ENCODE measurements around the gene CARD18. TPM values are rescaled to one million over a fixed set of nuclear protein-coding genes. Genes with fewer than 3 reads are reported as not detected.

Gene CARD18
- total and polyA plus RNA-seq, 4 donors: not detected

DNA sequence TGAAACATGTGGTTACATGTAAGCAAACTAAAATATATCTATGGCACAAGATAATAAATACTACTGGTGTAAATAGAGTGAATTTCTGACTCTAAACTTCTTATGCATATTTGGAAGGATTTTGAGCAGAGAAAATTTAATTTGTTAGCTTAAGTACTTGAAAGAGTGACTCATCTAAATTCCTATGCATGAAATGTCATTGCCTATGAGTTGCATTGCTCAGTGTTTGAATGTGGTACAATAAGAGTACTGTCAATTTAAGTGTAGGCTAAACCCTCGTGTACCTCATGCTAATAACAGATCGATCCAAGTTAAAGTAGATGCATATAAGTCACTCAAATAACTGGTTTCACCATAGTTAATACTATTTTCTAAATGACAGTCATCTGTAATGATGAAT is 5.3 kb upstream of the CARD18 start:
- no peak for DNase-seq (ENCODE audit: low read depth in 4 of 6, low spot score in 6 of 6)
- no peaks in the 10 kb centered on the region for H3K36me3 ChIP-seq (ENCODE audit: control insufficient read depth, insufficient read depth, low read length)
- no CpG with 5 or more reads among the region's 2 CpGs for WGBS (ENCODE audit: insufficient coverage)
- no peaks in the 10 kb centered on the region for H3K4me1 ChIP-seq (ENCODE audit: control insufficient read depth, insufficient read depth, low read length)
- no peak overlapping the region for H3K27ac ChIP-seq (ENCODE audit: low read depth, low read length)
- H3K4me3 ChIP-seq (ENCODE audit: low read depth, low read length): no peak overlapping the region
- no peaks in the 10 kb centered on the region for H3K9me3 ChIP-seq (ENCODE audit: control insufficient read depth, insufficient read depth, low read length)
- no peaks in the 10 kb centered on the region for H3K27me3 ChIP-seq (ENCODE audit: control insufficient read depth, insufficient read depth, low read length)

DNA sequence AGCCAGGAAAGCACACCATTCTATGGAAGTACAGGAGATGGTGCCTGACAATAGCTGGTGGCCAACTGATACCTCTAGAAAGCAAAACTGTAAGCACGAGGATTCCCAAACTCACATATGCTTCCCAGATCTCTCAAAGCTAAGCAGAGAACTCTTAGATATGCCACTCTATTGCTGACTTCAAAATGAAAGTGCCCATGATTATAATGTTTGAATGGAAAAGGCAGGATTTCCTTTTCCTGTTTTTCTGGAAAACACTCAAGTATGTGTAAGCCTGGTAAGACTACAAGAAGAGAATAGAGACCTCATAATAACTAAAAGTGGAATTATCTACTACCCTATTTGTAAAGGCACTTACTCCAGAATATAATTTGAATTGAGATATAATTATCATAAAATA is 2.6 kb upstream of the CARD18 start:
- Histone ChIP-seq H3K9me3 (ENCODE audit: control insufficient read depth, insufficient read depth, low read length) (no peaks in the 10 kb centered on the region), H3K27ac (ENCODE audit: low read depth, low read length) (no peak overlapping the region), H3K4me3 (ENCODE audit: low read depth, low read length) (no peak overlapping the region), H3K36me3 (ENCODE audit: control insufficient read depth, insufficient read depth, low read length) (no peaks in the 10 kb centered on the region), H3K27me3 (ENCODE audit: control insufficient read depth, insufficient read depth, low read length) (no peaks in the 10 kb centered on the region), H3K4me1 (ENCODE audit: control insufficient read depth, insufficient read depth, low read length) (no peaks in the 10 kb centered on the region)
- DNase-seq (ENCODE audit: low read depth in 4 of 6, low spot score in 6 of 6): no peak
- WGBS (ENCODE audit: insufficient coverage): no CpG with 5 or more reads among the region's 1 CpG

DNA sequence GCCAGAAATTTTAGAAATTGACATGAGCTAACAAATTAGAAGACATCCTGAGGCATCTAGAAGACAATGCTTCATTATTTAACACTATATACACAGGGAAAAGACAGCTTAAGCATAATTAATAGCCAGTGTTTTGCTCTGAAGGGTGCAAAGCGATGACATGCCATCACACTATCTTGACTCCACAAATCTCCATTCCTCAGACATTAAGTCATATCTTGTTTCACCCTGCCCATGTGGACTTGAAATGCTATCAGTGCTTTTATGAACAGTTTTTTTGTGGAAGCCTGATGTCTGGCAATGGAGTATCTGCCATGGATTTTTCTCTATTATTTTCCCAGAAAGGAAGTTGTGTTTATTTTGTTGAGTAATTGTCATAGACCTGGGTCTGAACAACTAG is 2.3 kb downstream of the CARD18 start:
- Histone ChIP-seq H3K27ac (ENCODE audit: low read depth, low read length) (no peak overlapping the region), H3K9me3 (ENCODE audit: control insufficient read depth, insufficient read depth, low read length) (no peaks in the 10 kb centered on the region), H3K4me3 (ENCODE audit: low read depth, low read length) (no peak overlapping the region), H3K36me3 (ENCODE audit: control insufficient read depth, insufficient read depth, low read length) (no peaks in the 10 kb centered on the region), H3K4me1 (ENCODE audit: control insufficient read depth, insufficient read depth, low read length) (no peaks in the 10 kb centered on the region), H3K27me3 (ENCODE audit: control insufficient read depth, insufficient read depth, low read length) (no peaks in the 10 kb centered on the region)
- WGBS (ENCODE audit: insufficient coverage): no CpG with 5 or more reads among the region's 1 CpG
- no peak for DNase-seq (ENCODE audit: low read depth in 4 of 6, low spot score in 6 of 6)

DNA sequence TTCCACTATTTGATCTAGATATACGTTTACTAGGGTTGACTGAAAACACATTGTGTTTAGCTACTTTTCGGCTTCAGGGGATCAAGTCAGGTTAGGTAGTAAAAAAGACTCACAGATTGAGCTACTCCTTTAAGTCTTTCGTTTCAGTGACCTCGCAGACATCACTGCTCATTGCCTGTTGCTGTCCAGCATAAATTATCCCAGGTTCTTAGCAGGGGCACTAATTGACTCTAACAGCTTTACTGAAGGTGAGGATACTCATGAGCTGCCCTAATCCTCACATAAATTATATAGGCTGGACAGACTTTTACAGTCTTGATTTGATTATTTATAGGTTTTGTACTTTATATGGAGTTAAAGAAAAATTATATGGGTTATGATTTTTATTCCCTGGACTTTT is 3.7 kb downstream of the CARD18 start:
- Histone ChIP-seq H3K36me3 (ENCODE audit: control insufficient read depth, insufficient read depth, low read length) (no peaks in the 10 kb centered on the region), H3K9me3 (ENCODE audit: control insufficient read depth, insufficient read depth, low read length) (peaks cover 2% of the 10 kb centered on the region), H3K4me1 (ENCODE audit: control insufficient read depth, insufficient read depth, low read length) (no peaks in the 10 kb centered on the region), H3K4me3 (ENCODE audit: low read depth, low read length) (no peak overlapping the region), H3K27ac (ENCODE audit: low read depth, low read length) (no peak overlapping the region), H3K27me3 (ENCODE audit: control insufficient read depth, insufficient read depth, low read length) (no peaks in the 10 kb centered on the region)
- 91% methylated on average over 4 of the region's 4 CpGs for WGBS (ENCODE audit: insufficient coverage)
- DNase-seq (ENCODE audit: low read depth in 4 of 6, low spot score in 6 of 6): no peak

DNA sequence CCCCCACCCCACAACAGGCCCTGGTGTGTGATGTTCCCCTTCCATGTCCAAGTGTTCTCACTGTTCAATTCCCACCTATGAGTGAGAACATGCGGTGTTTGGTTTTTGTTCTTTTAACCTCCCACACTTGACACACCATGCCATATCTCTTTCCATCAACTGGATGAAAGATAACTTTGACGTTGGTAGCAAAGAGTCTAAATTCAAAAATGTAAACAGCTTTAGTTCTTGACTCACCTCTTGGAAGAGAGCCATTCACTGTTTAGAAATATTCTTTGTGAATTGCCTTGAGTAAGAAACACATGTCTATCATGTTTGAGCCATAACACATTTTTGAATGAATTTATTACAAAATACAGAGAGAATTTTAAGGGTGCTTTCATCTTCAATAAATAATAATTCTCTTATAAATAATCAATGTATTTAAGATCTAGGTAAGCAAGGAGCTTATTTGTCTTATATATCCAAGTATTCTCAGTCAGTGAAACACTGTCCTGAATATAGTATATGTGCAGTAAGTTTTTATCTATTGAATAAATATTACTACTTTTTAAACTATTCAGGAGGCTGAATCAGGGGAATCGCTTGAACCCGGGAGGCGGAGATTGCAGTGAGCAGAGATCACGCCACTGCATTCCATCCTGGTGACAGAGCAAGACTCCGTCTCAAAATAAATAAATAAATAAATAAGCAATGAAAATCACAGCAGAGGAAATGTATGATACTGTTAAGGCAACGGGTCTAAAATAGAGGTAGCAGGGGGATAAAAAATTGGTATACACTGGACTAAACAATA is 6.7 kb downstream of the CARD18 start:
- Histone ChIP-seq H3K9me3 (ENCODE audit: control insufficient read depth, insufficient read depth, low read length) (peaks cover 2% of the 10 kb centered on the region), H3K27ac (ENCODE audit: low read depth, low read length) (no peak overlapping the region), H3K27me3 (ENCODE audit: control insufficient read depth, insufficient read depth, low read length) (no peaks in the 10 kb centered on the region), H3K4me1 (ENCODE audit: control insufficient read depth, insufficient read depth, low read length) (no peaks in the 10 kb centered on the region), H3K4me3 (ENCODE audit: low read depth, low read length) (no peak overlapping the region), H3K36me3 (ENCODE audit: control insufficient read depth, insufficient read depth, low read length) (no peaks in the 10 kb centered on the region)
- no peak for DNase-seq (ENCODE audit: low read depth in 4 of 6, low spot score in 6 of 6)
- no CpG with 5 or more reads among the region's 8 CpGs for WGBS (ENCODE audit: insufficient coverage)

DNA sequence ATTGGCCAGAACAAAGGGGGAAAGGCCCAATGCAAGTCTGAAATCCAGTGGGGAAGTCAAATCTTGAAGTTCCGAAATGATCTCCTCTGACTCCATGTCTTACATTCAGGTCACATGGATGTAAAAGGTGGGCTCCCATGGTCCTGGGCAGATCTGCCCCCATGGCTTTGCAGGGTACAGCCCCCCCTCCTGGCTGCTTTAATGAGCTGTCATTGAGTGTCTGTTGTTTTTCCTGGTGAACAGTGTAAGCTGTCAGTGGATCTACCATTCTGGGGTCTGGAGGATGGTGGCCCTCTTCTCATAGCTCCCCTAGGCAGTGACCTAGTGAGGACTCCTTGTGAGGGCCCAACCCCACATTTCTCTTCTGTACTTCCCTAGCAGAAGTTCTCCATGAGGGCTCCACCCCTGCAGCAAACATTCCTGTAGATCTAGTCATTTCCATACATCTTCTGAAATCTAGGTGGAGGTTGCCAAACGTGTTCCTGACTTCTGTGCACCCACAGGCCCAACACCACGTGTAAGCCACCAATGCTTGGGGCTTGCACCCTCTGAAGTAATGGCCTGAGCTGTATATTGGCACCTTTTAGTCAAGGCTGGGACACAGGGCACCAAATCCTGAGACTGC is 9.3 kb downstream of the CARD18 start:
- Histone ChIP-seq H3K27me3 (ENCODE audit: control insufficient read depth, insufficient read depth, low read length) (no peaks in the 10 kb centered on the region), H3K9me3 (ENCODE audit: control insufficient read depth, insufficient read depth, low read length) (peaks cover 2% of the 10 kb centered on the region), H3K27ac (ENCODE audit: low read depth, low read length) (no peak overlapping the region), H3K4me1 (ENCODE audit: control insufficient read depth, insufficient read depth, low read length) (no peaks in the 10 kb centered on the region), H3K36me3 (ENCODE audit: control insufficient read depth, insufficient read depth, low read length) (no peaks in the 10 kb centered on the region), H3K4me3 (ENCODE audit: low read depth, low read length) (no peak overlapping the region)
- DNase-seq (ENCODE audit: low read depth in 4 of 6, low spot score in 6 of 6): no peak
- 81% methylated on average over 3 of the region's 3 CpGs for WGBS (ENCODE audit: insufficient coverage)

DNA sequence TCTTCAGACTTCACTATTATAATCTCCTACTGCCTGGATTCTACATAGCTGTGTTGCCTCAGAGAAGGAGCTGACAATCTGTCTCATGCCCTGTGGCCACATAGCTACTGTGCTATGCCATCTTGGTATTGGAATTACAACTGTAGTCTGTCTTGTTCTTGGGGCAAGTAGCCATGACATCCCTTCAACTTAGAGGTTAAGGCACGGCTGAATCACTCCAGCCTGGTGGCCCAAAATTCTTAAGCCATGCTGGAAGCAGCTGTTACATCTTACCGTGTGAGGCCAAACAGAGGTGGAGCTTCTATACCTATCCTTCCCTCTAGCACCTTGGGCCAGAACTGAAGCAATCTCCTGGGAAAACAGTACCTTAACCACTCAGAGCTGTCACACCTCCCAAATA is 14.8 kb downstream of the CARD18 start:
- DNase-seq (ENCODE audit: low read depth in 4 of 6, low spot score in 6 of 6): no peak
- H3K4me1 ChIP-seq (ENCODE audit: control insufficient read depth, insufficient read depth, low read length): no peaks in the 10 kb centered on the region
- no peak overlapping the region for H3K27ac ChIP-seq (ENCODE audit: low read depth, low read length)
- H3K36me3 ChIP-seq (ENCODE audit: control insufficient read depth, insufficient read depth, low read length): no peaks in the 10 kb centered on the region
- no peak overlapping the region for H3K4me3 ChIP-seq (ENCODE audit: low read depth, low read length)
- no peaks in the 10 kb centered on the region for H3K27me3 ChIP-seq (ENCODE audit: control insufficient read depth, insufficient read depth, low read length)
- WGBS (ENCODE audit: insufficient coverage): 86% methylated on average over 2 of the region's 2 CpGs
- H3K9me3 ChIP-seq (ENCODE audit: control insufficient read depth, insufficient read depth, low read length): no peaks in the 10 kb centered on the region

DNA sequence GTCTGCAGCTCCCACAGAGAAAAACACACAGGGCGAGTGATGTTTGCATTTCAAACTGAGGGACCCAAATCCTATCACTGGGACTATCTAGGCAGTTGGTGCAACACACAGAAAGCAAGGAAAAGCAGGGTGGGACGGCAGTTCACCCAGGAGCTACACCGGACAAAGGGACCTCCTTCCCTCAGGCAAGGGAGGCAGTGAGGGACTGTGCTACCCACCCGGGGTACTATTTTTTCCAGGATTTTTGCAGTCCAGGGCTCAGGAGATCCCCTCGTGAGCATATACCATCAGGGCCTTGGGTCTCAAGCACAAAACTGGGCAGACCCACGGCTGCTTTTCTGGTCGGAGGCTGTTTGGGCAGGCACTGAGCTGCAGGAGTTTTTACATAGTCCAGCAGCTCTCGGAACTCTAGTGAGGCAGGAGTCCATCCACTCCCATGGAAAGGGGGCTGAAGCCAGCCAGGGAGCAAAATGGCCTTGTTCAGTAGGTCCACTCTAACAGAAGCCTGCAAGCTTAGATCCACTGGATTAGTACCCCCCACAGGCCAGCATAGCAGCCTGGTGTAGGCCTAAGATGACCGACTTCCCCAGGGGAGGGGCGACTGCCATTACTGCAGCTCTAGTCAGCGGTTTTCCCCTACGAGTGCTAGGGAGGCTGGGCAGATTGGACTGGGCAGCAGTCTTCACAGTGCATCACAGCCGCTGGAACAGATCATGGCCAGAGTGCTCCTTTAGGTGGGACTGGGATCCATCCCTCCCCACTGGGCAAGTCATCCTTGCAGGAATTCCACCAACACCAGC is 28.2 kb downstream of the CARD18 start:
- no peak overlapping the region for H3K4me3 ChIP-seq (ENCODE audit: low read depth, low read length)
- DNase-seq (ENCODE audit: low read depth in 4 of 6, low spot score in 6 of 6): no peak
- no peaks in the 10 kb centered on the region for H3K36me3 ChIP-seq (ENCODE audit: control insufficient read depth, insufficient read depth, low read length)
- H3K27ac ChIP-seq (ENCODE audit: low read depth, low read length): no peak overlapping the region
- H3K27me3 ChIP-seq (ENCODE audit: control insufficient read depth, insufficient read depth, low read length): no peaks in the 10 kb centered on the region
- WGBS (ENCODE audit: insufficient coverage): 89% methylated on average over 13 of the region's 13 CpGs
- no peaks in the 10 kb centered on the region for H3K4me1 ChIP-seq (ENCODE audit: control insufficient read depth, insufficient read depth, low read length)
- H3K9me3 ChIP-seq (ENCODE audit: control insufficient read depth, insufficient read depth, low read length): no peaks in the 10 kb centered on the region

DNA sequence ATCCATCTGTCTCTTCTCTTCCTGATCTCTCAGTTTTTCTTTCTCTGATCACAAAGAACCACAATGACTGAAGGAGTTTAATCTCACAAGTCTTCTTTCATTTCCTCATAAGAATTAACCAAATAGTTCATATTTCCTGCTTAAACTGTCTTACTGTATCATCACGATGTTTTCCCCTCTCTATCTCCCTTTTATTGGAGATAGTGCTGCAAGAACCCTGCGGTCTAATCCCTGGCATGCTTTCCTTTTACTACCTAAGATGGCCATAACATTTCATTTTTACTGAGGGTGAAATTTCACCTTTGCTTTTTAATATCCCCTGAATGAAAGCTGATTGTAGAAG is 28.9 kb downstream of the CARD18 start:
- no peaks in the 10 kb centered on the region for H3K27me3 ChIP-seq (ENCODE audit: control insufficient read depth, insufficient read depth, low read length)
- no peaks in the 10 kb centered on the region for H3K9me3 ChIP-seq (ENCODE audit: control insufficient read depth, insufficient read depth, low read length)
- no peak overlapping the region for H3K27ac ChIP-seq (ENCODE audit: low read depth, low read length)
- no peaks in the 10 kb centered on the region for H3K36me3 ChIP-seq (ENCODE audit: control insufficient read depth, insufficient read depth, low read length)
- H3K4me3 ChIP-seq (ENCODE audit: low read depth, low read length): no peak overlapping the region
- no peaks in the 10 kb centered on the region for H3K4me1 ChIP-seq (ENCODE audit: control insufficient read depth, insufficient read depth, low read length)
- 83% methylated on average over 1 of the region's 2 CpGs for WGBS (ENCODE audit: insufficient coverage)
- no peak for DNase-seq (ENCODE audit: low read depth in 4 of 6, low spot score in 6 of 6)
